Germinal center (tissue), 1 donor: ENCODE results near the gene ETFDH.
"Not testable (repeated sequence)": the region's sequence is repeated elsewhere in the genome, so short reads cannot be mapped to it uniquely, and the experiment has no call there.

Experiments used
- DNase-seq: peaks from one replicate; pipeline ENCODE4 v3.0.0; 2012; ENCODE audit warnings: mixed read lengths, low spot score

ETFDH gene

GRCh38 chr4:158671915-158672806, at the start of gene ETFDH:
Gene ETFDH, plus strand, starts transcription at chr4:158672296. Its CDS starts 161 bp downstream, at chr4:158672457.
- DNase-seq = peak; percentile 96

DNA sequence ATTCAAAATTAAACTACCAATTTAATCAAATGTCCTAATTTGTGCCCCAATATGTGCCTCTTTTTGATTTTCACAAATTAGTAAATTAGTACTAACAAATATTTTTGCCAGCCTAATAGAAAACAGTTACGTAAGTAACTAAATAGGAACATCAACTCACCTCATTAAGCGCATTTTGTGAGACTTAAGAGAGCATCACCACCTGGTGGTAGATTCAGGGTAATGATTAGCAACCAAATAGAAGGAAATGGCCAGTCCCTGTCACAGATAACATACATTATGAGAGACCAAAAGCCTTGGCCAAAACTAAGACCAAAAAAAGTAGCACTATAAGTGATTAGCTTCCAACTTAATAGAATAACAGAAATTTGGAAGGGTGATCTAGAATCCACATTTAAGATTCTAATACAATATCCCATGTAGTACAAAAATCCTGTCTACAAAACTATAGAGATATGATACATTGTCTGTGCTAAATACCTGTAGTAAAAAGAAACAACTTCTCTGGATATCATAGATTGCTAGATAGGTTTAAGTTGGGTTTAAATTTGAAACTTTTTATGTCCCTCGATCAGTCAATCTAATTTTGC, 47.1 kb upstream of the ETFDH start:
- DNase-seq = peak; percentile 5

GRCh38 chr4:158625544-158625943, 46.6 kb upstream of the ETFDH start:
- no peak for DNase-seq

GRCh38 chr4:158630893-158631292, 41.2 kb upstream of the ETFDH start:
- no peak for DNase-seq

DNA sequence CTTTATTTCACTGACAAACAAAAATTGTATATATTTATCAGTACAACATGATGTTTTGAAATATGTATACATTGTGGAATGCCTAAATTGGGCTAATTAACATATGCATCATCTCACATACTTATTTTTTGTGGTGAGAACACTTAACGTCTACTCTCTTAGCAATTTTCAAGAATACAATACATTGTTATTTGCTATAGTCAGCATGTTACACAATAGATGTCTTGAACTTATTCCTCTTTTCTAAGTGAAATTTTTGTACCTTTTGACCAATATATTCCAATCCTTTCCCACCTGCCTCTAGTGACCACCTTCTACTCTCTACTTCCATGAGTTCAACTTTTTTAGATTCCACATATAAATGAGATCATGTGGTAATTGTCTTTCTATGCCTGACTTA, 35.5 kb upstream of the ETFDH start:
- DNase-seq = no peak

GRCh38 chr4:158644356-158644755, 27.7 kb upstream of the ETFDH start:
- no peak for DNase-seq

DNA sequence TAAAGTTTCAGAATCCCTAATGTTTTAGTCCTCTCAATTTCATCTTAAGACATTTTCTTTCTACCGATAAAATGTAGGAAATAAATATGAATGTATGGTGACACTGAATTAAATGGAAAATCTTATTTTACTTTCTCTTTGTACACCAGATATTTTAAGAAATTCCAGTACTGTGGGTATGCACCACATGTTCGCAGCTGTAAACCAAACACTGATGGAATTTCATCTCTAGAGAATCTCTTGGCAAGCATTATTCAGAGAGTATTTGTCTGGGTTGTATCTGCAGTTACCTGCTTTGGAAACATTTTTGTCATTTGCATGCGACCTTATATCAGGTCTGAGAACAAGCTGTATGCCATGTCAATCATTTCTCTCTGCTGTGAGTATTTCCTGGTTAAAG, 27.3 kb upstream of the ETFDH start:
- DNase-seq = no peak

- no peak for DNase-seq
These were observed 22.9 kb upstream of the ETFDH start for GRCh38 chr4:158649111-158649680.

- DNase-seq = no peak
These were observed 19.2 kb upstream of the ETFDH start for GRCh38 chr4:158652920-158653319.

GRCh38 chr4:158656439-158656838, 15.7 kb upstream of the ETFDH start:
- DNase-seq = no peak

DNA sequence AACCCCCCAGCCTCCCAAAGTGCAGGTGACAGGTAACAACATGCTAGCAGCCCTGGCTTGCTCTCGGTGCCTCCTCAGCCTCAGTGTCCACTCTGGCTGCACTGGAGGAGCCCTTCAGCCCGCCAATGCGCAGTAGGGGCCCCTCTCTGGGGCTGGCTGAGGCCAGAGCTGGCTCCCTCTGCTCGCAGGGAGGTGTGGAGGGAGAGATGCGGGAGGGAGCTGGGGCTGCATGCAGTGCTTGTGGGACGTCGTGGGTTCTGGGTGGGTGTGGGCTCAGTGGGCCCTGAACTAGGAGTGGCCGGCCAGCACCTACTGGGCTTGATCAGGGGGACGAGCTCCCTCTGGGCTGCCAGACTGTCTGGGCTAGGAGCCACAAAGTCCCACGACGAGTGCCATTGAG, 14.8 kb upstream of the ETFDH start:
- DNase-seq = no peak

DNA sequence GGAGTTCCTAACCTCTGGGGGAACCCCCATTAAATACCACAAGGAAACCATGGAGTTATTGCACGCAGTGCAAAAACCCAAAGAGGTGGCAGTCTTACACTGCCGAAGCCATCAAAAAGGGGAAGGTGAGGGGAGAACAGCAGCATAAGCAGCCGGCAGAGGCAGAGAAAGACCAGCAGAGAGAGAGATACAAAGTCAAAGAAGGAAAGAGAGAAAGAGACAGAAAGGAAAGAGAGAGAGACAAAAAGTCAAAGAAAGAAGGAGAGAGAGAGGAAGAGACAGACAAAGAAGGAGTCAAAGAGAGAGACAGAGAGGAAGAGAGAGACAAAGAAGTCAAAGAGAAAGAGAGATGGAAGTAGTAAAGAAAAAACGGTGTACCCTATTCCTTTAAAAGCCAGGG, 8.8 kb upstream of the ETFDH start:
- DNase-seq = not testable (repeated sequence)

DNA sequence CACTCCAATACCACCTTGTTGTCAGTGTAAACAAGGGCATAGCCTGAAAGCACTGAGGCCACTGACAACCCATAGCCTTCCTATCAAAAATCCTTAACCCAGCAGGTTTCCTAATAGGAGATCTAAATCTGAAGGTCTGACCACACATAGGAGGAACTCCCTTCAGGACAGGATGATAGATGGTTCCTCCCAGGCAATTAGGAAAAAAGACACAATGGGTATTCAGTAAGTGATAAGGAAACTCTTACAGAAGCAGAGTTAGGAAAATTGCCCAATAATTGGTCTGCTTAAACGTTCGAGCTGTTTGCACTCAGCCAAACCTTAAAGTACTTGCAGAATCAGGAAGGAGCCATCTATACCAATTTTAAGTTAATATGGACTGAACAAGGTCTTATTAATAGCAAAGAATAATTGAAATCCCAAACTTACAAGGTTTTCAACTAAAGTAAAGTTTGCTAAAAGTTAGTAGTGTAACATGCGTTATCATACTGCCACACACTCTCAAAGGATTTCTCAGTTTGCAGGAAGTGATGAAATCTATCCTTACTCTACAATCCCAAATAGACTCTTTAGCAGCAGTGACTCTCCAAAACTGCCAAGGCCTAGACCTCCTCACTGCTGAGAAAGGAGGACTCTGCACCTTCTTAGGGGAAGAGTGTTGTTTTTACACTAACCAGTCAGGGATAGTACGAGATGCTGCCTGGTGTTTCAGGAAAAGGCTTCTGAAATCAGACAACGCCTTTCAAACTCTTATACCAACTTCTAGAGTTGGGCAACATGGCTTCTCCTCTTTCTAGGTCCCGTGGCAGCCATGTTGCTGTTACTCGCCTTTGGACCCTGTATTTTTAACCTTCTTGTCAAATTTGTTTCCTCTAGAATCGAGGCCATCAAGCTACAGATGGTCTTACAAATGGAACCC, 8.1 kb upstream of the ETFDH start:
- DNase-seq = not testable (repeated sequence)

DNA sequence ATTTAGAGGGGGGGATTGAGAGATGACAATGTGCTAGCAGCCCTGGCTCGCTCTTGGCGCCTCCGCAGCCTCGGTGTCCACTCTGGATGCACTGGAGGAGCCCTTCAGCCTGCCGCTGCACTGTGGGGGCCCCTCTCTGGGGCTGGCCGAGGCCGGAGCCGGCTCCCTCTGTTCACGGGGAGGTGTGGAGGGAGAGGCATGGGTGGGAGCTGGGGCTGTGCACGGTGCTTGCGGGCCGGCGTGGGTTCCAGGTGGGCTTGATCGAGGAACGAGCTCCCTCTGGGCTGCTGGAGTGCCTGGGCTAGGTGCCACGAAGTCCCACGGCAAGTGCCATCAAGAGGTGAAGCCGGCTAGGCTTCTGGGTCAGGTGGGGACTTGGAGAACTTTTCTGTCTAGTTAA, 7.3 kb upstream of the ETFDH start:
- DNase-seq = no peak

DNA sequence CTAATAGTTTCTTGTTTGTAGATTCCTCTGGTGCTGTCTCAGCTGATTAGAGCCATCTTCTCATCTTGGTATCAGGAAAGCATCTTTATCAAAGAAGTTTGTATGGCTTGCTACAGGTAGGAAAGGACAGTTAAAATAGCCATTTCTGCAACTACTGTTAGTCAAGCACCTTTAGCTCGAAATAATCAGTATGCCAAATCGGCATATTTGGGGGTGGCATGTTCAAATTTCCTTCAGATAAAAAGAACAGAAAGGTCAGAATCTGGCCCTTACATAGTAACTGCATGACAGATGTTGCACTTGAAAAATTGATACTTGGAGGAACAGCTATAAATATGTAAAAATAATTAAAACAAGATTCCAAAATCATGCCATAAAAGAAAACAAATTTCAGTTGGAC, 5.2 kb upstream of the ETFDH start:
- no peak for DNase-seq

- DNase-seq = peak; percentile 17
These were observed 4.4 kb upstream of the ETFDH start for GRCh38 chr4:158667651-158668198.

GRCh38 chr4:158669310-158669709, 2.8 kb upstream of the ETFDH start:
- no peak for DNase-seq

- DNase-seq = peak; percentile 31
These were observed 976 bp upstream of the ETFDH start for GRCh38 chr4:158670975-158671664.

DNA sequence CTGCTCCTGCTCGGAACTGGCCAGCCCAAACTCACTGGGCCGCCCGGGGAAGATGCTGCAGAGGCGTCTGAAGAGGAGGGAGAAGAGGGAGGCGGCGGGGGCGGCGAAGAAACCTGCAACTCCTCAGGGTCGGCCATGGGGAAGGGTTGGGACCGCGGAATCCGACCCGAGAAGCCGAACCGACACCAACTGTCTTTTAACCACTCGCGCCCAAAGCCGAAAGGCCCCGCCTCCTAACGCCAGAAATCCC, 506 bp upstream of the ETFDH start, which contains the start of gene C4orf46:
C4orf46 (minus strand) TSS at position 223 of the 250 bp plus-strand sequence; CDS start at position 137, 86 bp downstream.
- no peak for DNase-seq

- DNase-seq = no peak
These were observed 1.5 kb downstream of the ETFDH start for GRCh38 chr4:158673633-158674032.

GRCh38 chr4:158676076-158676475, 4.0 kb downstream of the ETFDH start:
- no peak for DNase-seq
